Transverse colon (tissue), 4 donors: ENCODE measurements around the gene DUS4L. TPM values are rescaled to one million over a fixed set of nuclear protein-coding genes. Genes with fewer than 3 reads are reported as not detected.

Experiments
- DNase-seq: peaks from one replicate; pipeline ENCODE4 v3.0.0-alpha.2; 2019
- H3K27ac ChIP-seq, 4 donors: fragments of 200-600 bp; sonication (generic); 2 replicates each; pipeline ENCODE4 v1.5.1; 2016 to 2018; ENCODE audit warnings: inconsistent platforms in 4 of 4
- H3K27me3 ChIP-seq: fragments of 200-600 bp; sonication (generic); 2 replicates; pipeline ENCODE4 v1.5.1; 2017; ENCODE audit warnings: inconsistent platforms
- H3K36me3 ChIP-seq, 4 donors: fragments of 200-600 bp; sonication (generic); 2 replicates each; pipeline ENCODE4 v1.5.1; 2017 to 2019; ENCODE audit warnings: inconsistent platforms in 4 of 4
- H3K4me1 ChIP-seq, 4 donors: fragments of 200-600 bp; sonication (generic); 2 replicates each; pipeline ENCODE4 v1.5.1; 2017 to 2020; ENCODE audit warnings: inconsistent platforms in 4 of 4
- H3K4me3 ChIP-seq, 4 donors: fragments of 200-600 bp; sonication (generic); 1 replicate in 1 of 4; 2 replicates in 3 of 4; pipeline versions ENCODE4 v1.5.1 to v1.6.1; 2017 to 2019; ENCODE audit warnings: inconsistent platforms in 4 of 4
- H3K9me3 ChIP-seq, 2 donors: fragments of 200-600 bp; sonication (generic); 2 replicates each; pipeline ENCODE4 v1.5.1; 2017 to 2019; ENCODE audit warnings: inconsistent platforms in 2 of 2
- CTCF ChIP-seq, 5 experiments: fragments of 200-600 bp in 3 of 5; fragments of 450-650 bp in 2 of 5; sonication (generic) in 3 of 5; IDR thresholded peaks; 1 replicate in 2 of 5; 2 replicates in 3 of 5; pipeline ENCODE4 v1.5.1; 2016 to 2017; ENCODE audit warnings: antibody characterized with exemption in 5 of 5, inconsistent platforms in 3 of 5, mild to moderate bottlenecking in 2 of 5, moderate library complexity in 1 of 5
- EP300 ChIP-seq: sonication (generic); formaldehyde crosslinking; IDR thresholded peaks from one replicate; pipeline ENCODE4 v1.6.1; 2017; ENCODE audit warnings: antibody characterized with exemption, low read depth
- POLR2A ChIP-seq: fragments of 450-650 bp; IDR thresholded peaks from one replicate; pipeline ENCODE4 v1.6.1; 2016; ENCODE audit warnings: antibody characterized with exemption, mild to moderate bottlenecking, moderate library complexity
- POLR2AphosphoS5 ChIP-seq, 3 donors: sonication (generic); formaldehyde crosslinking; IDR thresholded peaks; one replicate each; pipeline ENCODE4 v1.6.1; 2016; ENCODE audit warnings: antibody characterized with exemption in 3 of 3
- WGBS, 2 donors: methylation state at CpG; one replicate each; pipeline ENCODE4 v1.1.5; 2018; ENCODE audit warnings: low coverage in 1 of 2; 5-methylcytosine and 5-hydroxymethylcytosine counted together
- in situ Hi-C, 4 donors: fragments of 200-750 bp; cut with MboI; loops; one replicate each; pipeline versions ENCODE4 v1.15.0 to v1.15.1; 2017; ENCODE audit warnings: low sequenced_read_pairs in 3 of 4, low pct_ligation_motif_present in 1 of 4, low pct_unique_long_range_greater_than_20kb in 1 of 4
- intact Hi-C: fragments of 100-400 bp; cut with DNase I; formaldehyde crosslinking; loops from one replicate; pipeline ENCODE4 v1.15.1; 2023; ENCODE audit warnings: low total_unique reads
- total RNA-seq, 4 donors: library from RNA; depleted of rRNA; stranded (reverse); fragments of >200 nt; gene quantifications; one replicate each; pipeline ENCODE4 v1.1.0, GENCODE V29; 2016

DUS4L gene
- total RNA-seq, 4 donors from 2014 or later: 1.2 to 10.2 (median 4.4) TPM

- Histone ChIP-seq H3K27ac (no peak overlapping the region), H3K4me3 (no peak overlapping the region), H3K27me3 (no peaks in the 10 kb centered on the region), H3K9me3 (peaks cover 6% of the 10 kb centered on the region in 2 donors), H3K36me3 (peaks cover 0 to 35% (median 8%) of the 10 kb centered on the region in 4 donors), H3K4me1 (no peaks in the 10 kb centered on the region)
- intact Hi-C loops: no loop called here
- in situ Hi-C loops: no loop called here
- WGBS, 2 donors: 89 to 99% methylated on average over 1 to 4 of the region's 4 CpGs
- DNase-seq: no peak
- TF ChIP-seq EP300 (no peak), POLR2A (no peak), POLR2AphosphoS5 (IDR thresholded peaks at IDR 0.05) (no peak), CTCF (IDR thresholded peaks at IDR 0.05) (no peak)
Measured at GRCh38 chr7:107544848-107545591, 18.8 kb upstream of the DUS4L start.

DNA sequence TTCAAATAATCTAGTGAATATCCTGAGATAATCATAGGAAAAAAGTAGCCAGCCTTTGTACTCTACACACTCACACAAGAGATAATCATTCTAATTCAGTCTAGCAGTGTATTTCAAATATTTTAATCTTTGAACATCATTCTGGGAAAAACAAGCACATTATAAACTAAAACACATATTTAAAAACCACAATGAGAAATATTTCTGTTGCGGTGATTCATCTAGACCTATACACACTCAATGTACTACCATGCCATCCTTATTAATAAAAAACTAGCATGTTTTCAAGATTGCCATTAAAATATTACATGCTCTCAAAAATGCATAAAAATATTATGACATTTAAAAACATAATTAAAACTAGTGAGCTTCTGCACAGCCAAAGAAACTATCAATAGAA is 11.8 kb upstream of the DUS4L start:
- no peak overlapping the region for H3K27ac ChIP-seq
- 100% methylated on average over 1 of the region's 1 CpG for WGBS, 2 donors
- intact Hi-C loops: no loop called here
- no peaks in the 10 kb centered on the region for H3K9me3 ChIP-seq
- H3K4me3 ChIP-seq: no peak overlapping the region
- no peaks in the 10 kb centered on the region for H3K27me3 ChIP-seq
- TF ChIP-seq POLR2AphosphoS5 (IDR thresholded peaks at IDR 0.05) (no peak), POLR2A (no peak), EP300 (no peak), CTCF (IDR thresholded peaks at IDR 0.05) (no peak)
- peaks cover 0 to 14% (median 2%) of the 10 kb centered on the region in 4 donors for H3K36me3 ChIP-seq
- DNase-seq: no peak
- no peaks in the 10 kb centered on the region for H3K4me1 ChIP-seq
- in situ Hi-C loops: loop anchor here in 2 of 4 donors (25.0 kb wide), 1 partner anchor 185 kb away; the partner anchor contains the start of gene CBLL1 (in 2 of the 2)

- in situ Hi-C loops: loop anchor here in 2 of 4 donors (25.0 kb wide), 1 partner anchor 181 kb away; the partner anchor contains the start of gene CBLL1 (in 2 of the 2)
- H3K27ac ChIP-seq: no peak overlapping the region
- no peak for TF ChIP-seq POLR2AphosphoS5 (IDR thresholded peaks at IDR 0.05)
- TF ChIP-seq CTCF (IDR thresholded peaks at IDR 0.05): no peak
- no peak for TF ChIP-seq EP300
- WGBS, 2 donors: 94 to 100% methylated on average over 3 of the region's 3 CpGs
- peaks cover 0 to 14% (median 4%) of the 10 kb centered on the region in 4 donors for H3K36me3 ChIP-seq
- H3K4me1 ChIP-seq: peaks cover 0 to 18% (median 7%) of the 10 kb centered on the region in 4 donors
- intact Hi-C loops: no loop called here
- DNase-seq: no peak
- no peaks in the 10 kb centered on the region for H3K27me3 ChIP-seq
- no peaks in the 10 kb centered on the region for H3K9me3 ChIP-seq
- H3K4me3 ChIP-seq: no peak overlapping the region
Measured at GRCh38 chr7:107555893-107556292, 7.9 kb upstream of the DUS4L start.

GRCh38 chr7:107559864-107560263 is 3.9 kb upstream of the DUS4L start:
- no peak overlapping the region for H3K27ac ChIP-seq

More at GRCh38 chr7:107559864-107560263, 3.9 kb upstream of the DUS4L start:
- H3K4me3 ChIP-seq: no peak overlapping the region
- H3K27me3 ChIP-seq: no peaks in the 10 kb centered on the region
- intact Hi-C loops (no loop called here), in situ Hi-C loops (loop anchor here in 2 of 4 donors (25.0 kb wide), 1 partner anchor 177 kb away; the partner anchor contains the start of gene CBLL1 (in 2 of the 2))
- peaks cover 0 to 14% (median 4%) of the 10 kb centered on the region in 4 donors for H3K36me3 ChIP-seq
- H3K4me1 ChIP-seq: peaks cover 19 to 47% (median 26%) of the 10 kb centered on the region in 4 donors
- no peak for TF ChIP-seq EP300
- no peak for TF ChIP-seq POLR2A
- no peak for TF ChIP-seq POLR2AphosphoS5 (IDR thresholded peaks at IDR 0.05)
- no peak for TF ChIP-seq CTCF (IDR thresholded peaks at IDR 0.05)
- WGBS, 2 donors: 62 to 64% methylated on average over 2 of the region's 2 CpGs
- no peak for DNase-seq
- H3K9me3 ChIP-seq: no peaks in the 10 kb centered on the region
